H1 (cell line): ENCODE data around the gene SV2B. TPM values are rescaled to one million over a fixed set of nuclear protein-coding genes. Genes with fewer than 3 reads are reported as not detected.

Source experiments
- CTCF ChIA-PET: fragments of 300-600 bp; sonication (Branson Sonifier 250); formaldehyde crosslinking; loops from one replicate; lab custom pipeline; 2021; ENCODE audit not compliant: partially characterized antibody; lab: Charles Lee
- POLR2A ChIA-PET: fragments of 300-600 bp; sonication (Branson Sonifier 250); formaldehyde crosslinking; loops from one replicate; lab custom pipeline; 2021; ENCODE audit warnings: inconsistent platforms; ENCODE audit not compliant: partially characterized antibody; lab: Charles Lee
- DNase-seq, 2 experiments: peaks; one replicate each; pipeline versions ENCODE4 v3.0.0 to v3.0.0-alpha.2; 2010 to 2022; ENCODE audit warnings: low spot score in 2 of 2, low read depth in 1 of 2, mixed read lengths in 1 of 2
- FAIRE-seq: peaks from 2 replicates; lab custom pipeline; 2011; peaks lifted over from hg19 to GRCh38; lab: Jason Lieb, UNC
- H2AFZ ChIP-seq: 2 replicates; pipeline ENCODE4 v1.8.1; 2012; ENCODE audit warnings: low read length, inconsistent platforms
- H2AK5ac ChIP-seq: 2 replicates; pipeline ENCODE4 v1.6.1; 2013; ENCODE audit warnings: low read depth, low read length
- H2BK120ac ChIP-seq: replicated peaks from 2 replicates; pipeline ENCODE3; 2013; ENCODE audit warnings: low read depth, low read length, inconsistent platforms
- H2BK12ac ChIP-seq: 2 replicates; pipeline ENCODE4 v1.6.1; 2013; ENCODE audit warnings: low read depth, low read length
- H2BK15ac ChIP-seq: 2 replicates; pipeline ENCODE4 v1.6.1; 2013; ENCODE audit warnings: low read length
- H2BK20ac ChIP-seq: 2 replicates; pipeline ENCODE4 v1.6.1; 2013; ENCODE audit warnings: low read length
- H2BK5ac ChIP-seq: 2 replicates; pipeline ENCODE4 v1.6.1; 2013; ENCODE audit warnings: low read depth, low read length
- H3K14ac ChIP-seq: 2 replicates; pipeline ENCODE4 v1.6.1; 2013; ENCODE audit warnings: inconsistent platforms; ENCODE audit not compliant: insufficient read length
- H3K18ac ChIP-seq: 2 replicates; pipeline ENCODE4 v1.6.1; 2013; ENCODE audit warnings: low read length; ENCODE audit errors: extremely low read depth
- H3K23ac ChIP-seq: 2 replicates; pipeline ENCODE4 v1.6.1; 2013; ENCODE audit warnings: inconsistent platforms; ENCODE audit not compliant: insufficient read length
- H3K23me2 ChIP-seq: 2 replicates; pipeline ENCODE4 v1.6.1; 2013; ENCODE audit warnings: low read depth, low read length
- H3K27ac ChIP-seq: 2 replicates; pipeline ENCODE4 v1.6.1; 2011; ENCODE audit warnings: low read depth, low read length, inconsistent platforms
- H3K27me3 ChIP-seq, 4 experiments: replicated peaks in 1 of 4; 1 replicate in 1 of 4; 2 replicates in 3 of 4; pipeline versions ENCODE4 v1.6.1 to v1.8.1; 2011 to 2013; ENCODE audit warnings: low read length in 3 of 4, mild to moderate bottlenecking in 3 of 4, inconsistent platforms in 2 of 4, mixed read lengths in 2 of 4, moderate library complexity in 1 of 4; ENCODE audit not compliant: control insufficient read depth in 3 of 4, insufficient read depth in 3 of 4; ENCODE audit errors: extremely low read depth in 1 of 4
- H3K36me3 ChIP-seq, 4 experiments: 2 replicates each; pipeline versions ENCODE4 v1.6.1 to v1.8.1; 2011 to 2013; ENCODE audit warnings: mild to moderate bottlenecking in 4 of 4, low read length in 3 of 4, moderate library complexity in 2 of 4, control low read depth in 1 of 4, inconsistent platforms in 1 of 4; ENCODE audit not compliant: insufficient read depth in 4 of 4, control insufficient read depth in 2 of 4
- H3K4ac ChIP-seq: replicated peaks from 2 replicates; pipeline ENCODE3; 2013; ENCODE audit warnings: low read length, low read depth, mixed read lengths, inconsistent platforms; ENCODE audit not compliant: insufficient read length
- H3K4me1 ChIP-seq, 4 experiments: replicated peaks in 1 of 4; 1 replicate in 1 of 4; 2 replicates in 3 of 4; pipeline versions ENCODE4 v1.6.1 to v1.8.1; 2011 to 2013; ENCODE audit warnings: low read length in 3 of 4, inconsistent platforms in 2 of 4, mixed read lengths in 1 of 4; ENCODE audit not compliant: insufficient read depth in 4 of 4, control insufficient read depth in 3 of 4
- H3K4me2 ChIP-seq, 2 experiments: 2 replicates each; pipeline versions ENCODE4 v1.6.1 to v1.8.1; 2011 to 2013; ENCODE audit warnings: low read depth in 2 of 2, low read length in 2 of 2, control low read depth in 1 of 2, inconsistent platforms in 1 of 2, mild to moderate bottlenecking in 1 of 2; ENCODE audit not compliant: insufficient read depth in 1 of 2
- H3K4me3 ChIP-seq, 4 experiments: fragments of 200-600, 300-600 bp in 1 of 4; sonication (generic), shearing (Covaris generic), sonication (Bioruptor Twin) in 1 of 4; 2 replicates each; pipeline versions ENCODE4 v1.5.1 to v1.8.1; 2011 to 2016; ENCODE audit warnings: low read length in 4 of 4, low read depth in 3 of 4, control low read depth in 2 of 4, inconsistent platforms in 2 of 4, mild to moderate bottlenecking in 2 of 4, mixed read lengths in 1 of 4, moderate library complexity in 1 of 4; ENCODE audit not compliant: insufficient read depth in 2 of 4; ENCODE audit errors: extremely low read depth in 1 of 4
- H3K56ac ChIP-seq: replicated peaks from 2 replicates; pipeline ENCODE3; 2013; ENCODE audit warnings: low read depth, mild to moderate bottlenecking, mixed read lengths, low read length, inconsistent platforms; ENCODE audit not compliant: insufficient read length
- H3K79me1 ChIP-seq: 2 replicates; pipeline ENCODE4 v1.6.1; 2013; ENCODE audit warnings: low read depth, low read length, control low read depth
- H3K79me2 ChIP-seq, 2 experiments: 2 replicates each; pipeline versions ENCODE4 v1.6.1 to v1.8.1; 2012 to 2013; ENCODE audit warnings: low read length in 2 of 2, mild to moderate bottlenecking in 2 of 2, inconsistent platforms in 1 of 2; ENCODE audit not compliant: insufficient read depth in 2 of 2, control insufficient read depth in 1 of 2
- H3K9ac ChIP-seq, 4 experiments: replicated peaks in 1 of 4; 1 replicate in 1 of 4; 2 replicates in 3 of 4; pipeline versions ENCODE4 v1.6.1 to v1.8.1; 2011 to 2013; ENCODE audit warnings: low read depth in 3 of 4, low read length in 3 of 4, control low read depth in 2 of 4, mild to moderate bottlenecking in 2 of 4, moderate library complexity in 2 of 4, inconsistent platforms in 1 of 4; ENCODE audit errors: extremely low read depth in 1 of 4
- H3K9me3 ChIP-seq, 2 experiments: 2 replicates each; pipeline versions ENCODE4 v1.6.1 to v1.8.1; 2012 to 2013; ENCODE audit warnings: mild to moderate bottlenecking in 2 of 2, moderate library complexity in 2 of 2, control low read depth in 1 of 2, inconsistent platforms in 1 of 2, low read depth in 1 of 2, low read length in 1 of 2, mixed read lengths in 1 of 2; ENCODE audit not compliant: insufficient read depth in 2 of 2
- H4K20me1 ChIP-seq, 2 experiments: replicated peaks in 1 of 2; 2 replicates each; pipeline versions ENCODE3 to v1.8.1; 2011 to 2013; ENCODE audit warnings: inconsistent platforms in 2 of 2, low read length in 2 of 2, mild to moderate bottlenecking in 1 of 2; ENCODE audit not compliant: insufficient read depth in 2 of 2, control insufficient read depth in 1 of 2
- H4K5ac ChIP-seq: 2 replicates; pipeline ENCODE4 v1.6.1; 2013; ENCODE audit warnings: low read length, low read depth, mixed read lengths, inconsistent platforms; ENCODE audit not compliant: insufficient read length
- H4K8ac ChIP-seq: 2 replicates; pipeline ENCODE4 v1.8.0; 2013; ENCODE audit warnings: mild to moderate bottlenecking, moderate library complexity, low read length, inconsistent platforms; ENCODE audit not compliant: insufficient read depth; ENCODE audit errors: extremely low read depth
- H4K91ac ChIP-seq: replicated peaks from 2 replicates; pipeline ENCODE3; 2013; ENCODE audit warnings: low read length, mixed read lengths, inconsistent platforms; ENCODE audit not compliant: insufficient read length
- CHD2 ChIP-seq: IDR thresholded peaks from 2 replicates; pipeline ENCODE4 v1.6.1; 2012; ENCODE audit warnings: low read length, improper control_type of control experiment
- HDAC2 ChIP-seq, 2 experiments: fragments of 300-600 bp in 1 of 2; sonication (generic) in 1 of 2; IDR thresholded peaks; 2 replicates each; pipeline ENCODE4 v1.6.1; 2011 to 2012; ENCODE audit warnings: low read depth in 2 of 2, low read length in 2 of 2, mild to moderate bottlenecking in 2 of 2, moderate library complexity in 2 of 2, borderline replicate concordance in 1 of 2, inconsistent platforms in 1 of 2
- NRF1 ChIP-seq: IDR thresholded peaks from 2 replicates; pipeline ENCODE4 v1.6.1; 2011; ENCODE audit warnings: mild to moderate bottlenecking, low read depth, low read length, improper control_type of control experiment
- RAD21 ChIP-seq, 2 experiments: IDR thresholded peaks in 1 of 2; conservative IDR thresholded peaks in 1 of 2; 2 replicates each; pipeline ENCODE4 v1.6.1; 2011; ENCODE audit warnings: low read depth in 2 of 2, low read length in 2 of 2, improper control_type of control experiment in 1 of 2, inconsistent platforms in 1 of 2, mild to moderate bottlenecking in 1 of 2, moderate library complexity in 1 of 2
- SIX5 ChIP-seq: IDR thresholded peaks from 2 replicates; pipeline ENCODE4 v1.6.1; 2011; ENCODE audit warnings: mild to moderate bottlenecking, low read depth, low read length
- YY1 ChIP-seq: IDR thresholded peaks from 2 replicates; pipeline ENCODE4 v1.6.1; 2011; ENCODE audit warnings: low read depth, mild to moderate bottlenecking, low read length
- WGBS, 2 experiments: shearing (Covaris generic) in 1 of 2; methylation state at CpG; one replicate each; pipeline versions ENCODE4 v1.1.6 to v1.1.7; 2013 to 2015; ENCODE audit warnings: low lambda C conversion rate in 2 of 2, mixed read lengths in 2 of 2, inconsistent platforms in 1 of 2, low coverage in 1 of 2, missing lambda C conversion rate in 1 of 2; ENCODE audit not compliant: insufficient replicate concordance in 2 of 2, insufficient coverage in 1 of 2, insufficient read length in 1 of 2; ENCODE audit errors: extremely low coverage in 1 of 2, missing lambda C conversion rate in 1 of 2; 5-methylcytosine and 5-hydroxymethylcytosine counted together
- polyA plus RNA-seq, 7 experiments: library from polyadenylated mRNA; depleted of rRNA in 3 of 7; stranded (reverse) in 5 of 7; unstranded in 2 of 7; fragments of >200 nt in 5 of 7; fragments of 200-250 nt in 2 of 7; gene quantifications; 1 replicate in 5 of 7; 2 replicates in 1 of 7; 4 replicates in 1 of 7; pipeline versions ENCODE4 v1.2.1 to v1.2.3, GENCODE V29; 2011 to 2013; ENCODE audit warnings: missing spikeins in 2 of 7, mixed read lengths in 2 of 7
- total RNA-seq: library from RNA; stranded (reverse); fragmentation: NEBNext Ultra II Directional; extraction: Animal tissue kit (Norgen Biotek cat#: 25700); gene quantifications from 2 replicates; pipeline ENCODE4 v1.2.1, GENCODE V29; 2021

The SV2B gene
- total and polyA plus RNA-seq, 2 of the 8 experiments (the other 6 are each of a cell fraction or from before 2014, with no cell fraction given) = 0.09 to 0.20 TPM

GRCh38 chr15:91148243-91148642 is 48.2 kb downstream of the SV2B start:
- Histone ChIP-seq H4K8ac (no peak overlapping the region), H2BK120ac (no peak overlapping the region), H3K4me3 (no peak overlapping the region), H3K4me1 (no peaks in the 10 kb centered on the region), H2BK15ac (no peak overlapping the region), H2BK5ac (no peak overlapping the region), H3K27me3 (no peaks in the 10 kb centered on the region), H3K9ac (no peak overlapping the region), H3K4ac (no peak overlapping the region), H3K4me2 (no peak overlapping the region), H2AK5ac (no peak overlapping the region), H3K56ac (no peak overlapping the region), H2BK12ac (no peak overlapping the region), H2AFZ (no peak overlapping the region), H4K91ac (no peak overlapping the region), H3K36me3 (no peaks in the 10 kb centered on the region), H3K79me1 (no peaks in the 10 kb centered on the region), H2BK20ac (no peak overlapping the region), H4K20me1 (no peaks in the 10 kb centered on the region), H3K79me2 (no peaks in the 10 kb centered on the region), H3K27ac (no peak overlapping the region), H3K23ac (no peak overlapping the region), H3K18ac (no peak overlapping the region), H3K9me3 (no peaks in the 10 kb centered on the region), H3K14ac (no peak overlapping the region), H4K5ac (no peak overlapping the region), H3K23me2 (no peaks in the 10 kb centered on the region)
- ChIA-PET POLR2A (no interaction called here), CTCF (interaction anchor here (0.6 to 6.5 kb wide), 4 partner anchors 8 to 722 kb away, joined by 3 to 30 read pairs (median 4); no protein-coding TSS in a partner anchor)
- DNase-seq (no peak), FAIRE-seq (no peak)
- WGBS, 2 experiments = 97% methylated on average over 4 of the region's 4 CpGs; no CpG with 5 or more reads in 1 of the 2 experiments
- no peak for TF ChIP-seq SIX5
- TF ChIP-seq CHD2 = no peak
- no peak for TF ChIP-seq HDAC2 (IDR thresholded peaks at IDR 0.05; ENCODE audit: borderline replicate concordance in 1 of 2, low read depth in 2 of 2, low read length in 2 of 2)
- TF ChIP-seq NRF1 = no peak
- no peak for TF ChIP-seq RAD21 (IDR thresholded peaks at IDR 0.05 in 1 of 2, conservative IDR thresholded peaks at IDR 0.05 in 1 of 2; ENCODE audit: low read depth in 2 of 2, low read length in 2 of 2)
- TF ChIP-seq YY1 = no peak
